Peyer's patch (tissue), 4 donors: Measurements from ENCODE around the gene IRF4. TPM values are rescaled to one million over a fixed set of nuclear protein-coding genes. Genes with fewer than 3 reads are reported as not detected.

Experiments
- DNase-seq, 3 donors: peaks; one replicate each; pipeline ENCODE4 v3.0.0-alpha.2; 2017 to 2019
- H3K27ac ChIP-seq, 4 donors: fragments of 200-600 bp; sonication (generic); one replicate each; pipeline ENCODE4 v1.5.1; 2016 to 2019
- H3K27me3 ChIP-seq, 2 donors: fragments of 200-600 bp; sonication (generic); one replicate each; pipeline ENCODE4 v1.5.1; 2019
- H3K36me3 ChIP-seq, 3 donors: fragments of 200-600 bp; sonication (generic); one replicate each; pipeline ENCODE4 v1.5.1; 2016 to 2019
- H3K4me1 ChIP-seq, 4 donors: fragments of 200-600 bp; sonication (generic); one replicate each; pipeline ENCODE4 v1.5.1; 2016 to 2019
- H3K4me3 ChIP-seq, 4 donors: fragments of 200-600 bp; sonication (generic); 1 replicate in 3 of 4; 2 replicates in 1 of 4; pipeline ENCODE4 v1.5.1; 2016 to 2019; ENCODE audit warnings: mild to moderate bottlenecking in 1 of 4
- H3K9me3 ChIP-seq, 4 donors: fragments of 200-600 bp; sonication (generic); one replicate each; pipeline ENCODE4 v1.5.1; 2016 to 2019; ENCODE audit warnings: mild to moderate bottlenecking in 1 of 4
- CTCF ChIP-seq, 6 experiments: fragments of 450-650 bp in 4 of 6; fragments of 200-600 bp in 2 of 6; sonication (generic) in 1 of 6; IDR thresholded peaks; one replicate each; pipeline ENCODE4 v1.5.1; 2017 to 2019; ENCODE audit warnings: antibody characterized with exemption in 6 of 6, mild to moderate bottlenecking in 3 of 6, moderate library complexity in 1 of 6
- POLR2A ChIP-seq, 2 donors: fragments of 450-650 bp; IDR thresholded peaks; one replicate each; pipeline ENCODE4 v1.5.1; 2017; ENCODE audit warnings: antibody characterized with exemption in 2 of 2, mild to moderate bottlenecking in 2 of 2, moderate library complexity in 2 of 2
- total RNA-seq, 4 donors: library from RNA; depleted of rRNA; stranded (reverse); fragments of >200 nt; gene quantifications; one replicate each; pipeline ENCODE4 v1.1.0, GENCODE V29; 2016

The IRF4 gene
- total RNA-seq = 10 to 100 TPM in 1 of 4 donors, 1 to 10 TPM in 2, under 1 TPM in 1; 0.47 to 57.8 (median 6.9) TPM

GRCh38 chr6:391559-392440 is at the start of gene IRF4:
Gene IRF4, plus strand, starts transcription at chr6:391752. Its CDS starts 1,401 bp downstream, at chr6:393153.
- H3K27me3 ChIP-seq = peaks cover 0 to 31% of the 10 kb centered on the region in 2 donors
- peaks cover 0 to 30% (median 0%) of the 10 kb centered on the region in 4 donors for H3K4me1 ChIP-seq
- H3K27ac ChIP-seq = peak within 1 kb of the TSS in 3 of 4 donors; percentile 17 to 91 (median 73)
- H3K9me3 ChIP-seq = no peaks in the 10 kb centered on the region
- H3K36me3 ChIP-seq = no peaks in the 10 kb centered on the region
- H3K4me3 ChIP-seq = peak within 1 kb of the TSS; percentile 50 to 81 (median 57)
- TF ChIP-seq POLR2A (IDR thresholded peaks at IDR 0.05) (peak in 1 of 2 donors; percentile 27), CTCF (IDR thresholded peaks at IDR 0.05) (no peak)
- DNase-seq = peak in 2 of 3 donors; percentile 91 to 92

- peaks cover 0 to 24% (median 10%) of the 10 kb centered on the region in 4 donors for H3K4me1 ChIP-seq
- peak in 1 of 3 donors; percentile 47 for DNase-seq
- H3K27ac ChIP-seq = peak overlapping the region in 3 of 4 donors; percentile 12 to 75 (median 31)
- no peaks in the 10 kb centered on the region for H3K9me3 ChIP-seq
- no peak for TF ChIP-seq CTCF (IDR thresholded peaks at IDR 0.05)
- H3K4me3 ChIP-seq = no peak overlapping the region
- no peaks in the 10 kb centered on the region for H3K36me3 ChIP-seq
- no peaks in the 10 kb centered on the region for H3K27me3 ChIP-seq
These were observed 49.4 kb upstream of the IRF4 start for GRCh38 chr6:341914-342831.

GRCh38 chr6:342832-343179 is 48.7 kb upstream of the IRF4 start:
- Histone ChIP-seq H3K27me3 (no peaks in the 10 kb centered on the region), H3K27ac (peak overlapping the region in 2 of 4 donors; percentile 7 to 75), H3K4me1 (peaks cover 0 to 21% (median 7%) of the 10 kb centered on the region in 4 donors), H3K9me3 (no peaks in the 10 kb centered on the region), H3K36me3 (peaks cover 0 to 1% (median 0%) of the 10 kb centered on the region in 3 donors), H3K4me3 (no peak overlapping the region)
- TF ChIP-seq CTCF (IDR thresholded peaks at IDR 0.05) (no peak), POLR2A (IDR thresholded peaks at IDR 0.05) (no peak)
- peak in 1 of 3 donors; percentile 43 for DNase-seq

GRCh38 chr6:343226-343935 is 48.2 kb upstream of the IRF4 start:
- no peak for DNase-seq
- Histone ChIP-seq H3K27me3 (no peaks in the 10 kb centered on the region), H3K4me3 (no peak overlapping the region), H3K27ac (no peak overlapping the region), H3K4me1 (peaks cover 0 to 22% (median 7%) of the 10 kb centered on the region in 4 donors), H3K36me3 (peaks cover 0 to 7% (median 0%) of the 10 kb centered on the region in 3 donors), H3K9me3 (no peaks in the 10 kb centered on the region)
- TF ChIP-seq CTCF (IDR thresholded peaks at IDR 0.05) = no peak
- no peak for TF ChIP-seq POLR2A (IDR thresholded peaks at IDR 0.05)
